OCI-LY7 (cell line): ENCODE data around the gene LAPTM5. TPM values are rescaled to one million over a fixed set of nuclear protein-coding genes. Genes with fewer than 3 reads are reported as not detected.

Experiments
- BruUV-seq: library from RNA; stranded (reverse); fragments of 400-500 nt; replicated peaks from 2 replicates; lab custom pipeline; 2021; lab: Mats Ljungman, UMichigan
- CTCF ChIA-PET: fragments of 300-600 bp; sonication (Branson Sonifier 250); formaldehyde crosslinking; loops from one replicate; lab custom pipeline; 2022; ENCODE audit warnings: antibody characterized with exemption; ENCODE audit not compliant: unreplicated experiment; lab: Charles Lee
- POLR2A ChIA-PET: fragments of 300-600 bp; sonication (Branson Sonifier 250); formaldehyde crosslinking; loops from one replicate; lab custom pipeline; 2022; ENCODE audit warnings: antibody characterized with exemption; lab: Charles Lee
- DNase-seq: peaks from one replicate; pipeline ENCODE4 v3.0.0-alpha.2; 2015; ENCODE audit warnings: low spot score
- H2AFZ ChIP-seq: fragments of 200-600 bp; sonication (generic), shearing (Covaris generic); 2 replicates; pipeline ENCODE4 v1.6.1; 2014; ENCODE audit warnings: mild to moderate bottlenecking, antibody characterized with exemption, low read length, moderate library complexity
- H3K27ac ChIP-seq: fragments of 200-600 bp; sonication (generic); 2 replicates; pipeline ENCODE4 v1.5.1; 2014; ENCODE audit warnings: mixed run types, low read depth, mild to moderate bottlenecking, moderate library complexity, low read length, inconsistent platforms; ENCODE audit not compliant: poor library complexity, severe bottlenecking
- H3K36me3 ChIP-seq: fragments of 200-600 bp; sonication (generic); 2 replicates; pipeline ENCODE4 v1.6.1; 2014; ENCODE audit warnings: mild to moderate bottlenecking, antibody characterized with exemption, low read length, moderate library complexity, mixed read lengths; ENCODE audit not compliant: insufficient read depth
- H3K4me1 ChIP-seq: fragments of 200-600 bp; sonication (generic); 2 replicates; pipeline ENCODE4 v1.5.1; 2014; ENCODE audit warnings: mild to moderate bottlenecking, low read length; ENCODE audit not compliant: insufficient read depth, poor library complexity, severe bottlenecking
- H3K4me2 ChIP-seq: fragments of 200-600 bp; sonication (generic); 2 replicates; pipeline ENCODE4 v1.6.1; 2014; ENCODE audit warnings: mild to moderate bottlenecking, low read length
- H3K4me3 ChIP-seq: fragments of 200-600 bp; sonication (generic); 2 replicates; pipeline ENCODE4 v1.5.1; 2014; ENCODE audit warnings: mild to moderate bottlenecking, low read depth, low read length; ENCODE audit not compliant: poor library complexity, severe bottlenecking
- H3K79me2 ChIP-seq: fragments of 200-600 bp; sonication (generic); 2 replicates; pipeline ENCODE4 v1.6.1; 2016; ENCODE audit warnings: low read depth, mild to moderate bottlenecking, low read length, moderate library complexity, mixed read lengths; ENCODE audit not compliant: insufficient read depth
- H3K9me2 ChIP-seq: fragments of 200-600 bp; sonication (generic); 2 replicates; pipeline ENCODE4 v1.6.1; 2016; ENCODE audit warnings: mild to moderate bottlenecking, low read length, mixed read lengths; ENCODE audit not compliant: insufficient read depth
- H3K9me3 ChIP-seq: fragments of 200-600 bp; sonication (generic); 2 replicates; pipeline ENCODE4 v1.6.1; 2014; ENCODE audit warnings: mild to moderate bottlenecking, mixed run types, low read length, mixed read lengths
- H4K20me1 ChIP-seq: fragments of 200-600 bp; sonication (generic); 2 replicates; pipeline ENCODE4 v1.6.1; 2014; ENCODE audit warnings: mild to moderate bottlenecking, antibody characterized with exemption, low read length, moderate library complexity, mixed read lengths; ENCODE audit not compliant: insufficient read depth
- EZH2phosphoT487 ChIP-seq: fragments of 200-600 bp; sonication (generic); IDR thresholded peaks from 2 replicates; pipeline ENCODE4 v1.6.1; 2018; ENCODE audit warnings: low read depth, borderline replicate concordance, mild to moderate bottlenecking, mixed run types, antibody characterized with exemption, low read length, moderate library complexity, mixed read lengths
- intact Hi-C: fragments of 100-400 bp; cut with micrococcal nuclease; formaldehyde crosslinking; loops from one replicate; pipeline ENCODE4 v1.10.0; 2022; ENCODE audit not compliant: unreplicated experiment
- total RNA-seq, 2 experiments: library from RNA; depleted of rRNA in 1 of 2; stranded (reverse); fragments of >200 nt in 1 of 2; shearing (Covaris generic) in 1 of 2; gene quantifications; 2 replicates each; pipeline ENCODE4 v1.2.3, GENCODE V29; 2014 to 2022
- TF ChIP-seq, protein P1 (sequence below): fragments of 200-600 bp; sonication (generic); conservative IDR thresholded peaks from 2 replicates; pipeline ENCODE4 v1.5.1; 2014; ENCODE audit warnings: mild to moderate bottlenecking, antibody characterized with exemption, low read length, moderate library complexity, mixed read lengths

The LAPTM5 gene
- total RNA-seq, 2 experiments from 2014 or later = 113 to 137 TPM

- intact Hi-C loops = no loop called here
- ChIA-PET POLR2A (interaction anchor here (2.0 kb wide), 1 partner anchor 52 kb away, joined by 4 read pairs; no protein-coding TSS in a partner anchor), CTCF (interaction anchor here (2.1 to 4.0 kb wide), 2 partner anchors 22 to 57 kb away, joined by 6 to 61 read pairs; no protein-coding TSS in a partner anchor)
- BruUV-seq = no TSS peak
- H3K9me3 ChIP-seq = no peaks in the 10 kb centered on the region
- no peaks in the 10 kb centered on the region for H3K79me2 ChIP-seq
- no peaks in the 10 kb centered on the region for H3K9me2 ChIP-seq
- H2AFZ ChIP-seq = no peak overlapping the region
- no peaks in the 10 kb centered on the region for H3K36me3 ChIP-seq
- DNase-seq = peak; percentile 45
- H3K27ac ChIP-seq = no peak overlapping the region
- no peaks in the 10 kb centered on the region for H4K20me1 ChIP-seq
- no peak overlapping the region for H3K4me2 ChIP-seq
- no peak for TF ChIP-seq EZH2phosphoT487
- TF ChIP-seq, protein P1, sequence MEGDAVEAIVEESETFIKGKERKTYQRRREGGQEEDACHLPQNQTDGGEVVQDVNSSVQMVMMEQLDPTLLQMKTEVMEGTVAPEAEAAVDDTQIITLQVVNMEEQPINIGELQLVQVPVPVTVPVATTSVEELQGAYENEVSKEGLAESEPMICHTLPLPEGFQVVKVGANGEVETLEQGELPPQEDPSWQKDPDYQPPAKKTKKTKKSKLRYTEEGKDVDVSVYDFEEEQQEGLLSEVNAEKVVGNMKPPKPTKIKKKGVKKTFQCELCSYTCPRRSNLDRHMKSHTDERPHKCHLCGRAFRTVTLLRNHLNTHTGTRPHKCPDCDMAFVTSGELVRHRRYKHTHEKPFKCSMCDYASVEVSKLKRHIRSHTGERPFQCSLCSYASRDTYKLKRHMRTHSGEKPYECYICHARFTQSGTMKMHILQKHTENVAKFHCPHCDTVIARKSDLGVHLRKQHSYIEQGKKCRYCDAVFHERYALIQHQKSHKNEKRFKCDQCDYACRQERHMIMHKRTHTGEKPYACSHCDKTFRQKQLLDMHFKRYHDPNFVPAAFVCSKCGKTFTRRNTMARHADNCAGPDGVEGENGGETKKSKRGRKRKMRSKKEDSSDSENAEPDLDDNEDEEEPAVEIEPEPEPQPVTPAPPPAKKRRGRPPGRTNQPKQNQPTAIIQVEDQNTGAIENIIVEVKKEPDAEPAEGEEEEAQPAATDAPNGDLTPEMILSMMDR = peak; percentile 67
- peaks cover 28% of the 10 kb centered on the region for H3K4me1 ChIP-seq
- no peak overlapping the region for H3K4me3 ChIP-seq
Measured at GRCh38 chr1:30721812-30722537, 35.6 kb downstream of the LAPTM5 start.

DNA sequence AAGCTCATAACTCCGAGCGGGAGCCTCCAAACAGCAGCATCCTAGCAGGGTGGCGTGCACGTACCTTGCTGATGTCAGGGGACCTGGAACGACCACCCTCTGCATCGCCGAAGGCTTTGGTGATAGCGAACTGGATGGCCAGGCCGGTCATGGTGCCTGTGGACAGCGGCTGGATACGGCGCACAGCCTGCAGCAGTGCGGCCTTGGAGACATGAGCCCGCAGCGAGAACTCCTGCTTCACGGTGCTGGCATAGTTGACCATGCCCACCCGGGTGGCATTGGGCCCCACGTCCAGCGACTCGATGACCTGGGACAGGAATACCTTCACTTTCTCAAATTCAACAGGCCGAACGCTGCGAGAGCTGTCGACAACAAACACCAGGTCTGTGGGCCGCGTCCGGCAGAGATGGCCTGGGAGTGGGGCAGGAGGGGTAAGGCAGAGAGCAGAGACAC is 36.2 kb downstream of the LAPTM5 start:
- Histone ChIP-seq H3K79me2 (no peaks in the 10 kb centered on the region), H3K9me3 (no peaks in the 10 kb centered on the region), H3K4me1 (peaks cover 28% of the 10 kb centered on the region), H3K4me2 (no peak overlapping the region), H3K36me3 (no peaks in the 10 kb centered on the region), H3K9me2 (no peaks in the 10 kb centered on the region), H3K4me3 (no peak overlapping the region), H3K27ac (no peak overlapping the region), H4K20me1 (no peaks in the 10 kb centered on the region), H2AFZ (no peak overlapping the region)
- POLR2A ChIA-PET = interaction anchor here (0.5 to 2.5 kb wide), 5 partner anchors 9 to 52 kb away, joined by 3 to 12 read pairs (median 4); no protein-coding TSS in a partner anchor
- intact Hi-C loops = no loop called here
- no TSS peak for BruUV-seq
- CTCF ChIA-PET = interaction anchor here (1.6 to 4.0 kb wide), 5 partner anchors 23 to 61 kb away, joined by 4 to 61 read pairs (median 6); no protein-coding TSS in a partner anchor
- no peak for DNase-seq
- TF ChIP-seq, protein P1 = no peak
- TF ChIP-seq EZH2phosphoT487 = no peak
